ENCODE data around the gene CLIC4.

The CLIC4 gene

DNA sequence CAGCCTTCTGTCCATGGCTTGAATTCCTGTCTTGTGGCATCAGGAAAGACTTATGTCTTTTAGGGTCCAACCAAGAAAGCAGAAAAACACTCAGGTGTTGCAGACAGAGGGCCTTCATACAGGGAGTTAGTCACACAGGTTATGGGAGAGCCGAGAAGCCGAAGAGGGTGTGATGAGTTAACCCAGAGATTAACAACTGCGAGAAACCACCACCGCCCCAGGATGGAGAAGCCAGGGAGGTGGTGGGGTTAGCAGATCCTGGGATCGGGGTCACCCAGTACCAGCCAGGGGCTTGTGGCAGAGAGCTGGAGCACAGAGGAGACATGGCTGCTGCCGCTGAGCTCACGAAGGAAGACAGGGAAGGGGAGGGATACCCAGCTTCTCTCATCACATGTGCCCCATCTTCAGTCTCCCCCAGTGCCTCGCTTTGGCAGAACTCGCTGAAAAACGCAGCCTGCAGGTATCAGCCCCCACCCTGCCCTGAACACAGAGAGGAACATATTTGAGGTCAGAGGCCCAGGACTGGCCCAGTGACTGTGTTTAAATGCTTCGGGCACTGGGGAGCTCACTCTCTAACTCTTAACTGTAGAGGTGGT is 126.2 kb downstream of the CLIC4 start:
- no peak for DNase-seq (ENCODE audit: insufficient read length, low spot score)
- TF ChIP-seq CTCF (IDR thresholded peaks at IDR 0.05; ENCODE audit: insufficient read depth, missing control alignments), result no peak
- no peak for FAIRE-seq

DNA sequence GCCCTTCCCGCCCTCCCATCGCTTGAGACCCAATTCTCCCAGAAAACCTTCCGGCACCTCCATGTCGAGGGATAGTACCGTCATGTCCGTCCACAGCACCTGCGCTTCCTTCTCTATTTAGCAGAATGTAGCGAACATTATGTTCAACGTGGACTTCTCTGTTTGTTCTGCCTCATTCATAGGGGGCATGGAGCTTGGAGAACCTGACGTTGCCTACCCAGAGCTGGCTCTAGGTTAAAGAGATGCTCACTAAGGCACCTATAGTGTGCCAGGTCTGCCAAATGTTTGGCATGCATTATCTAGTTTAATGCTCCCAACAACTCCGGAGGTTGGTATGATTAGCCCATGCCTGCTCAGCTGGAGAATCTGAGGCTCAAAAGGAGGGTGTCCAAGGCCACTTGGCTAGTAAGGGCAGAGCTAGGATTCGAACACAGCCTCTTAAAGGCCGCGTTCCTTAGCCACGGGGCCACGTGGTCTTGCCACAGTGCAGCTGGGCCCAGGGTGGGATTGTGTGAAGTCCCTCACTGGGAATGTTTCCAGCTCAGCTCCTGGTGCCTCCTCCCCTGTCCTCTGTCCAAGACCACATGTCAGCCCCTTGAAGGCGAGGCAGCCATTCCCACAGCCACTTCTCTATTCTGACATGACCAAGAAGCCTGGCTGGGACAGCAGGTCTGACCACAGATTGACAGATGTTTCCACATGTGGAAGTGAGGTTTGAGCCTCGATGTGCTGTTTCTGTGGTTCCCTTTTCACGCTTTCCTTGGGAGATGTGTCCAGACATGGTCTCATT is 127.0 kb downstream of the CLIC4 start:
- FAIRE-seq (no peak), DNase-seq (ENCODE audit: insufficient read length, low spot score) (no peak)
- TF ChIP-seq CTCF (IDR thresholded peaks at IDR 0.05; ENCODE audit: insufficient read depth, missing control alignments), result no peak

GRCh38 chr1:24873148-24873547 is 127.9 kb downstream of the CLIC4 start:
- no peak for DNase-seq (ENCODE audit: insufficient read length, low spot score)
- TF ChIP-seq CTCF (IDR thresholded peaks at IDR 0.05; ENCODE audit: insufficient read depth, missing control alignments), result no peak
- no peak for FAIRE-seq

DNA sequence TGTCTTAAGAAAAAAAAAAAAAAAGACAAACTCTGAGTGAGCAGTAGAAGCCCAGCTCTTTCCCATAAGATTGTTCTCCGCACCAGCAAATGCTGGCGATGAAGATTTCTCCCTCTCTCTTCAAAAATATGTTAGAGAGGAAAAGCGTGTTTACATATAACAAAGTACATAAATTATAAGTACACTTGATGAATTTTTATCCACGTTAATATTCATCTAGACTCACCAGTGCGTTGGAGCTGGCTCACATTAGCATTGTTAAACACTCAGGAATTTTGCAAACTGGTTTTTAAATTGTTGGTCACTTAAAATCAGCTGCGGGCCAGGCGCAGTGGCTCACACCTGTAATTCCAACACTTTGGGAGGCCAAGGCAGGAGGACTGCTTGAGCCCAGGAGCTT is 128.8 kb downstream of the CLIC4 start:
- no peak for FAIRE-seq

GRCh38 chr1:24874611-24875234 is 129.5 kb downstream of the CLIC4 start:
- no peak for DNase-seq (ENCODE audit: insufficient read length, low spot score)
- FAIRE-seq, result no peak
- no peak for TF ChIP-seq CTCF (IDR thresholded peaks at IDR 0.05; ENCODE audit: insufficient read depth, missing control alignments)

More for the DNA sequence above, 128.8 kb downstream of the CLIC4 start:
- no peak for DNase-seq (ENCODE audit: insufficient read length, low spot score)
- no peak for TF ChIP-seq CTCF (IDR thresholded peaks at IDR 0.05; ENCODE audit: insufficient read depth, missing control alignments)

DNA sequence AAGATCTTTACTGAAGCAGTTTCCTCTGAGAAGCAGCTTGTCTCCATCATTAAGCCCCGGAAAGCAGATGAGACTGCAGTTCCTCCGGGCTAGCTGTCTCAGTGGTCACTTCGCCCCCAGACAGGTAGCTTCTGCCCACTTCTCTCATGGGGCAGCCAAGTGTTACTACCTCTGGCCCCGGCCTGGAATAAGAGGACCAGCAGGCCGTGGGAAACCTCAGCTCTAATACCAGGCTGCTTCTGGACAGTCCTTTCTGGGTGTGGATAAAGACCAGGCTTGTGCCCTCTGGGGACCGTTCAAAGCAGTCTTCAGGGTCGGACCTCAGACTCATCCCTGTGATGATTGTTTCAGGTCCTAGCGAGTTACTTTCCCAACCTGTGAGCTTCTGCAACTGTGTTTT is 130.0 kb downstream of the CLIC4 start:
- DNase-seq (ENCODE audit: insufficient read length, low spot score), result no peak
- no peak for TF ChIP-seq CTCF (IDR thresholded peaks at IDR 0.05; ENCODE audit: insufficient read depth, missing control alignments)

More for the DNA sequence above, 130.0 kb downstream of the CLIC4 start:
- FAIRE-seq, result no peak
